HEK293 (cell line): ENCODE data around the gene NDUFS2.
A peak's percentile ranks its signal among the peaks of the same experiment; 100 is the strongest.

Experiments used
- KLF16 ChIP-seq: fragments of 450-650 bp; formaldehyde crosslinking; IDR thresholded peaks from 2 replicates; pipeline ENCODE4 v1.5.1; 2017; ENCODE audit warnings: missing biosample characterization, missing genetic modification characterization
- MZF1 ChIP-seq: fragments of 450-650 bp; formaldehyde crosslinking; IDR thresholded peaks from 2 replicates; pipeline ENCODE4 v1.5.1; 2017; ENCODE audit warnings: missing biosample characterization, missing genetic modification characterization, borderline replicate concordance
- TCF7L2 ChIP-seq: IDR thresholded peaks from 2 replicates; pipeline ENCODE4 v1.6.1; 2011; ENCODE audit warnings: low read depth, mild to moderate bottlenecking, inconsistent platforms, low read length, moderate library complexity, borderline replicate concordance
- WT1 ChIP-seq: fragments of 450-650 bp; formaldehyde crosslinking; IDR thresholded peaks from 2 replicates; pipeline ENCODE4 v1.5.1; 2016; ENCODE audit warnings: missing biosample characterization, missing genetic modification characterization
- YY1 ChIP-seq: fragments of 450-650 bp; formaldehyde crosslinking; IDR thresholded peaks from 2 replicates; pipeline ENCODE4 v1.5.1; 2018; ENCODE audit warnings: missing biosample characterization, missing genetic modification characterization
- ZBTB20 ChIP-seq: fragments of 450-650 bp; formaldehyde crosslinking; IDR thresholded peaks from 2 replicates; pipeline ENCODE4 v1.5.1; 2016; ENCODE audit warnings: missing biosample characterization, missing genetic modification characterization
- ZNF121 ChIP-seq: fragments of 450-650 bp; formaldehyde crosslinking; IDR thresholded peaks from 2 replicates; pipeline ENCODE4 v1.5.1; 2016; ENCODE audit warnings: missing biosample characterization, missing genetic modification characterization
- ZNF138 ChIP-seq: fragments of 450-650 bp; formaldehyde crosslinking; IDR thresholded peaks from 2 replicates; pipeline ENCODE4 v1.5.1; 2016; ENCODE audit warnings: missing biosample characterization, missing genetic modification characterization, borderline replicate concordance
- ZNF157 ChIP-seq: fragments of 450-650 bp; formaldehyde crosslinking; IDR thresholded peaks from 2 replicates; pipeline ENCODE4 v1.5.1; 2016; ENCODE audit warnings: missing biosample characterization, missing genetic modification characterization
- ZNF16 ChIP-seq: fragments of 450-650 bp; formaldehyde crosslinking; IDR thresholded peaks from 2 replicates; pipeline ENCODE4 v1.5.1; 2016; ENCODE audit warnings: low read depth, missing biosample characterization, missing genetic modification characterization
- ZNF274 ChIP-seq, 2 experiments: fragments of 200-500 bp in 1 of 2; fragments of 450-650 bp in 1 of 2; sonication (Bioruptor generic) in 1 of 2; formaldehyde crosslinking in 1 of 2; IDR thresholded peaks; 2 replicates each; pipeline versions ENCODE4 v1.5.1 to v1.6.1; 2014 to 2016; ENCODE audit warnings: borderline replicate concordance in 1 of 2, inconsistent platforms in 1 of 2, low read length in 1 of 2, missing biosample characterization in 1 of 2, missing genetic modification characterization in 1 of 2
- ZNF302 ChIP-seq: fragments of 450-650 bp; formaldehyde crosslinking; IDR thresholded peaks from 2 replicates; pipeline ENCODE4 v1.5.1; 2016; ENCODE audit warnings: missing biosample characterization, missing genetic modification characterization, low read depth
- ZNF341 ChIP-seq: fragments of 450-650 bp; formaldehyde crosslinking; IDR thresholded peaks from 2 replicates; pipeline ENCODE4; 2016; ENCODE audit warnings: low read depth, missing biosample characterization, missing genetic modification characterization
- ZNF37A ChIP-seq: fragments of 450-650 bp; IDR thresholded peaks from 2 replicates; pipeline ENCODE4 v1.5.1; 2018; ENCODE audit warnings: missing biosample characterization, missing genetic modification characterization
- ZNF423 ChIP-seq: fragments of 450-650 bp; formaldehyde crosslinking; IDR thresholded peaks from 2 replicates; pipeline ENCODE4 v1.5.1; 2016; ENCODE audit warnings: missing biosample characterization, missing genetic modification characterization
- ZNF521 ChIP-seq: fragments of 450-650 bp; formaldehyde crosslinking; IDR thresholded peaks from 2 replicates; pipeline ENCODE4 v1.5.1; 2017; ENCODE audit warnings: missing biosample characterization, mild to moderate bottlenecking, missing genetic modification characterization
- ZNF558 ChIP-seq: fragments of 450-650 bp; formaldehyde crosslinking; IDR thresholded peaks from 2 replicates; pipeline ENCODE4 v1.5.1; 2016; ENCODE audit warnings: missing biosample characterization, missing genetic modification characterization
- ZNF623 ChIP-seq: fragments of 450-650 bp; formaldehyde crosslinking; IDR thresholded peaks from 2 replicates; pipeline ENCODE4 v1.5.1; 2016; ENCODE audit warnings: missing biosample characterization, missing genetic modification characterization
- ZNF701 ChIP-seq: fragments of 450-650 bp; formaldehyde crosslinking; IDR thresholded peaks from 2 replicates; pipeline ENCODE4 v1.5.1; 2016; ENCODE audit warnings: missing biosample characterization, missing genetic modification characterization
- ZNF747 ChIP-seq: fragments of 450-650 bp; formaldehyde crosslinking; IDR thresholded peaks from 2 replicates; pipeline ENCODE4 v1.5.1; 2016; ENCODE audit warnings: missing biosample characterization, missing genetic modification characterization
- ZNF768 ChIP-seq: fragments of 450-650 bp; formaldehyde crosslinking; IDR thresholded peaks from 2 replicates; pipeline ENCODE4 v1.5.1; 2018; ENCODE audit warnings: missing biosample characterization, mild to moderate bottlenecking, missing genetic modification characterization
- ZNF776 ChIP-seq: fragments of 450-650 bp; formaldehyde crosslinking; IDR thresholded peaks from 2 replicates; pipeline ENCODE4 v1.5.0; 2017; ENCODE audit warnings: missing biosample characterization, missing genetic modification characterization, borderline replicate concordance
- ZNF830 ChIP-seq: fragments of 450-650 bp; IDR thresholded peaks from 2 replicates; pipeline ENCODE4 v1.5.0; 2018; ENCODE audit warnings: missing biosample characterization, missing genetic modification characterization, low read depth, mild to moderate bottlenecking, moderate library complexity
- TF ChIP-seq, protein P1 (sequence below): fragments of 450-650 bp; formaldehyde crosslinking; IDR thresholded peaks from 2 replicates; pipeline ENCODE4 v1.5.1; 2016; ENCODE audit warnings: missing biosample characterization, missing genetic modification characterization
- TF ChIP-seq, protein P2 (sequence below): fragments of 450-650 bp; formaldehyde crosslinking; IDR thresholded peaks from 2 replicates; pipeline ENCODE4 v1.5.1; 2017; ENCODE audit warnings: missing biosample characterization, missing genetic modification characterization
- TF ChIP-seq, protein P3 (sequence below): fragments of 450-650 bp; formaldehyde crosslinking; IDR thresholded peaks from 2 replicates; pipeline ENCODE4 v1.5.1; 2017; ENCODE audit warnings: missing biosample characterization, missing genetic modification characterization
- TF ChIP-seq, protein P4 (sequence below): IDR thresholded peaks from 2 replicates; pipeline ENCODE4 v1.6.1; 2011; ENCODE audit warnings: mild to moderate bottlenecking, low read depth, low read length, borderline replicate concordance
- TF ChIP-seq, protein P5 (sequence below): fragments of 450-650 bp; formaldehyde crosslinking; IDR thresholded peaks from 2 replicates; pipeline ENCODE4 v1.5.1; 2017; ENCODE audit warnings: missing biosample characterization, missing genetic modification characterization

NDUFS2 gene

DNA sequence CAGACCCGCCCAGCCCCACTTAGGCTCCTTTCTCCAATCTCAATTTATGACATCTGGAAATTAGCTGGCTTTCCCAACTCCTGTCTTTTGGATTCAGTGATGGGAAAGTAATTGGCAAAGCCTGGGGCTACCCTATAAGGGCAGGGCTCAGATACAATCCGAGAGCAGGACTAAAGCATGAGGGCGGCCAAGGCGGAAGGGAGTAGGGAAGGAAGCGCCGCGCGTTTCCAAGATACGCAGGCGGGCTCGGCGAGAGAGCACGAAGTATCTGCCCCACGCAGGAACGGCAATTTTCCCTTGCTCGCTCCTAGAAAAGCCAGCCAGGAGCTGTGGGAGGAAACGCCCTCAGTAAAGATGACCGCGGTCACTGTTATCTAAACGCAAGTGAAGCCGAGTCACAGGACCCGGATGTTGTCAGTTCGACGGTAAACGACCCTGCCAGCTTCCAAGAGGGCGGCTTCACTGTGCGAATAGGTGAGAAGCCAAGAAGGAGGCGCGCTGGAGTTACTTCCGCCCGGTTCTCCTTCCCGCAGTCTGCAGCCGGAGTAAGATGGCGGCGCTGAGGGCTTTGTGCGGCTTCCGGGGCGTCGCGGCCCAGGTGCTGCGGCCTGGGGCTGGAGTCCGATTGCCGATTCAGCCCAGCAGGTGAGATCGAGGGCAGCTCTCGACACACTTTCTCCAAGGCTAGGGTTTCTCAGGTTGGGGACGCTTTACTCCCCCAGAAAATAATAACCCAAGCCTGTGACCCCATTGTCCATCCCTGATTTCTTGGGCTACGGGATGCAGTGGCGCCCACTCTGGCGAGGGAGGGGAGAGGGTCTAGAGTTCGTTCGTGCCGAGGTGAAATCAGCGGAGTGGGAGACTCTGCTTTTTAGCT lies at the start of gene NDUFS2 (continued):
- TF ChIP-seq, protein P1, sequence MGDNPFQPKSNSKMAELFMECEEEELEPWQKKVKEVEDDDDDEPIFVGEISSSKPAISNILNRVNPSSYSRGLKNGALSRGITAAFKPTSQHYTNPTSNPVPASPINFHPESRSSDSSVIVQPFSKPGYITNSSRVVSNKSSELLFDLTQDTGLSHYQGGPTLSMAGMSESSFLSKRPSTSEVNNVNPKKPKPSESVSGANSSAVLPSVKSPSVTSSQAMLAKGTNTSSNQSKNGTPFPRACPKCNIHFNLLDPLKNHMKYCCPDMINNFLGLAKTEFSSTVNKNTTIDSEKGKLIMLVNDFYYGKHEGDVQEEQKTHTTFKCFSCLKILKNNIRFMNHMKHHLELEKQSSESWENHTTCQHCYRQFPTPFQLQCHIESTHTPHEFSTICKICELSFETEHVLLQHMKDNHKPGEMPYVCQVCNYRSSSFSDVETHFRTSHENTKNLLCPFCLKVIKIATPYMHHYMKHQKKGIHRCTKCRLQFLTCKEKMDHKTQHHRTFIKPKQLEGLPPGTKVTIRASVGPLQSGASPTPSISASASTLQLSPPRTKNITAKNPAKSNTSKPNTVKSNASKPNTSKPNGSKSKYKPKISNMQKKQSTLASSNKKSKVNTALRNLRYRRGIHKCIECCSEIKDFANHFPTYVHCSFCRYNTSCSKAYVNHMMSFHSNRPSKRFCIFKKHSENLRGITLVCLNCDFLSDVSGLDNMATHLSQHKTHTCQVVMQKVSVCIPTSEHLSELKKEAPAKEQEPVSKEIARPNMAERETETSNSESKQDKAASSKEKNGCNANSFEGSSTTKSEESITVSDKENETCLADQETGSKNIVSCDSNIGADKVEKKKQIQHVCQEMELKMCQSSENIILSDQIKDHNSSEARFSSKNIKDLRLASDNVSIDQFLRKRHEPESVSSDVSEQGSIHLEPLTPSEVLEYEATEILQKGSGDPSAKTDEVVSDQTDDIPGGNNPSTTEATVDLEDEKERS (tag by site-specific recombination) = no peak
- TF ChIP-seq ZNF830 (tag by site-specific recombination) = no peak
- TF ChIP-seq, protein P2, sequence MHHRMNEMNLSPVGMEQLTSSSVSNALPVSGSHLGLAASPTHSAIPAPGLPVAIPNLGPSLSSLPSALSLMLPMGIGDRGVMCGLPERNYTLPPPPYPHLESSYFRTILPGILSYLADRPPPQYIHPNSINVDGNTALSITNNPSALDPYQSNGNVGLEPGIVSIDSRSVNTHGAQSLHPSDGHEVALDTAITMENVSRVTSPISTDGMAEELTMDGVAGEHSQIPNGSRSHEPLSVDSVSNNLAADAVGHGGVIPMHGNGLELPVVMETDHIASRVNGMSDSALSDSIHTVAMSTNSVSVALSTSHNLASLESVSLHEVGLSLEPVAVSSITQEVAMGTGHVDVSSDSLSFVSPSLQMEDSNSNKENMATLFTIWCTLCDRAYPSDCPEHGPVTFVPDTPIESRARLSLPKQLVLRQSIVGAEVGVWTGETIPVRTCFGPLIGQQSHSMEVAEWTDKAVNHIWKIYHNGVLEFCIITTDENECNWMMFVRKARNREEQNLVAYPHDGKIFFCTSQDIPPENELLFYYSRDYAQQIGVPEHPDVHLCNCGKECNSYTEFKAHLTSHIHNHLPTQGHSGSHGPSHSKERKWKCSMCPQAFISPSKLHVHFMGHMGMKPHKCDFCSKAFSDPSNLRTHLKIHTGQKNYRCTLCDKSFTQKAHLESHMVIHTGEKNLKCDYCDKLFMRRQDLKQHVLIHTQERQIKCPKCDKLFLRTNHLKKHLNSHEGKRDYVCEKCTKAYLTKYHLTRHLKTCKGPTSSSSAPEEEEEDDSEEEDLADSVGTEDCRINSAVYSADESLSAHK (tag by site-specific recombination) = no peak
- TF ChIP-seq ZNF157 (tag by site-specific recombination) = no peak
- no peak for TF ChIP-seq ZNF121
- no peak for TF ChIP-seq MZF1
- no peak for TF ChIP-seq ZNF274 (IDR thresholded peaks at IDR 0.05; ENCODE audit: low read length)
- no peak for TF ChIP-seq ZNF274 (tag by site-specific recombination; IDR thresholded peaks at IDR 0.05; ENCODE audit: borderline replicate concordance)
- TF ChIP-seq ZNF776 (tag by site-specific recombination) = no peak
- no peak for TF ChIP-seq WT1 (tag by site-specific recombination)
- no peak for TF ChIP-seq ZNF138 (tag by site-specific recombination)
- no peak for TF ChIP-seq ZNF768
- no peak for TF ChIP-seq ZNF747 (tag by site-specific recombination)
- TF ChIP-seq ZNF341 (tag by site-specific recombination) = peak; percentile 93
- TF ChIP-seq ZNF423 (tag by site-specific recombination) = peak; percentile 80; the same call in 1 of the 2 replicates
- no peak; the same call in 1 of the 2 replicates for TF ChIP-seq ZNF558
- no peak for TF ChIP-seq ZNF302 (tag by site-specific recombination)
- TF ChIP-seq KLF16 (tag by site-specific recombination) = no peak
- no peak for TF ChIP-seq ZNF701 (tag by site-specific recombination)
- no peak for TF ChIP-seq ZNF623
- TF ChIP-seq YY1 (tag by site-specific recombination) = peak; percentile 99
- no peak for TF ChIP-seq ZNF37A
- TF ChIP-seq, protein P3, sequence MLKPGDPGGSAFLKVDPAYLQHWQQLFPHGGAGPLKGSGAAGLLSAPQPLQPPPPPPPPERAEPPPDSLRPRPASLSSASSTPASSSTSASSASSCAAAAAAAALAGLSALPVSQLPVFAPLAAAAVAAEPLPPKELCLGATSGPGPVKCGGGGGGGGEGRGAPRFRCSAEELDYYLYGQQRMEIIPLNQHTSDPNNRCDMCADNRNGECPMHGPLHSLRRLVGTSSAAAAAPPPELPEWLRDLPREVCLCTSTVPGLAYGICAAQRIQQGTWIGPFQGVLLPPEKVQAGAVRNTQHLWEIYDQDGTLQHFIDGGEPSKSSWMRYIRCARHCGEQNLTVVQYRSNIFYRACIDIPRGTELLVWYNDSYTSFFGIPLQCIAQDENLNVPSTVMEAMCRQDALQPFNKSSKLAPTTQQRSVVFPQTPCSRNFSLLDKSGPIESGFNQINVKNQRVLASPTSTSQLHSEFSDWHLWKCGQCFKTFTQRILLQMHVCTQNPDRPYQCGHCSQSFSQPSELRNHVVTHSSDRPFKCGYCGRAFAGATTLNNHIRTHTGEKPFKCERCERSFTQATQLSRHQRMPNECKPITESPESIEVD = no peak
- TF ChIP-seq, protein P4, sequence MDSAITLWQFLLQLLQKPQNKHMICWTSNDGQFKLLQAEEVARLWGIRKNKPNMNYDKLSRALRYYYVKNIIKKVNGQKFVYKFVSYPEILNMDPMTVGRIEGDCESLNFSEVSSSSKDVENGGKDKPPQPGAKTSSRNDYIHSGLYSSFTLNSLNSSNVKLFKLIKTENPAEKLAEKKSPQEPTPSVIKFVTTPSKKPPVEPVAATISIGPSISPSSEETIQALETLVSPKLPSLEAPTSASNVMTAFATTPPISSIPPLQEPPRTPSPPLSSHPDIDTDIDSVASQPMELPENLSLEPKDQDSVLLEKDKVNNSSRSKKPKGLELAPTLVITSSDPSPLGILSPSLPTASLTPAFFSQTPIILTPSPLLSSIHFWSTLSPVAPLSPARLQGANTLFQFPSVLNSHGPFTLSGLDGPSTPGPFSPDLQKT = no peak
- TF ChIP-seq TCF7L2 = no peak
- no peak for TF ChIP-seq ZNF521 (tag by site-specific recombination)
- peak; percentile 93 for TF ChIP-seq ZBTB20 (tag by site-specific recombination)
- TF ChIP-seq ZNF16 = no peak
- TF ChIP-seq, protein P5, sequence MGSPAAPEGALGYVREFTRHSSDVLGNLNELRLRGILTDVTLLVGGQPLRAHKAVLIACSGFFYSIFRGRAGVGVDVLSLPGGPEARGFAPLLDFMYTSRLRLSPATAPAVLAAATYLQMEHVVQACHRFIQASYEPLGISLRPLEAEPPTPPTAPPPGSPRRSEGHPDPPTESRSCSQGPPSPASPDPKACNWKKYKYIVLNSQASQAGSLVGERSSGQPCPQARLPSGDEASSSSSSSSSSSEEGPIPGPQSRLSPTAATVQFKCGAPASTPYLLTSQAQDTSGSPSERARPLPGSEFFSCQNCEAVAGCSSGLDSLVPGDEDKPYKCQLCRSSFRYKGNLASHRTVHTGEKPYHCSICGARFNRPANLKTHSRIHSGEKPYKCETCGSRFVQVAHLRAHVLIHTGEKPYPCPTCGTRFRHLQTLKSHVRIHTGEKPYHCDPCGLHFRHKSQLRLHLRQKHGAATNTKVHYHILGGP = no peak
